Thymus (tissue), 11 donors: ENCODE data around the gene SPSB1. TPM values are rescaled to one million over a fixed set of nuclear protein-coding genes. Genes with fewer than 3 reads are reported as not detected.
A peak's percentile ranks its signal among the peaks of the same experiment; 100 is the strongest.

Experiments used
- DNase-seq, 9 donors: peaks; one replicate each; pipeline ENCODE4 v3.0.0-alpha.2; 2013; ENCODE audit warnings: low spot score in 9 of 9, low read depth in 6 of 9, missing footprints in 1 of 9
- H3K27ac ChIP-seq, 2 donors: one replicate each; pipeline ENCODE4 v1.5.1; 2013; ENCODE audit warnings: control low read depth in 1 of 2, low read depth in 1 of 2, low read length in 1 of 2, mild to moderate bottlenecking in 1 of 2, moderate library complexity in 1 of 2
- H3K27me3 ChIP-seq, 2 donors: one replicate each; pipeline ENCODE4 v1.5.1; 2013; ENCODE audit warnings: low read length in 1 of 2; ENCODE audit not compliant: control insufficient read depth in 2 of 2, insufficient read depth in 1 of 2
- H3K36me3 ChIP-seq, 2 donors: one replicate each; pipeline ENCODE4 v1.5.1; 2013; ENCODE audit warnings: low read length in 1 of 2, mild to moderate bottlenecking in 1 of 2, moderate library complexity in 1 of 2; ENCODE audit not compliant: control insufficient read depth in 2 of 2, insufficient read depth in 2 of 2
- H3K4me1 ChIP-seq, 2 donors: one replicate each; pipeline ENCODE4 v1.5.1; 2013; ENCODE audit warnings: low read length in 2 of 2; ENCODE audit not compliant: control insufficient read depth in 2 of 2, insufficient read depth in 2 of 2
- H3K4me3 ChIP-seq, 2 donors: one replicate each; pipeline ENCODE4 v1.5.1; 2013; ENCODE audit warnings: low read length in 2 of 2, control low read depth in 1 of 2, mild to moderate bottlenecking in 1 of 2
- H3K9me3 ChIP-seq, 2 donors: one replicate each; pipeline ENCODE4 v1.5.1; 2013; ENCODE audit warnings: low read length in 1 of 2, mild to moderate bottlenecking in 1 of 2; ENCODE audit not compliant: control insufficient read depth in 2 of 2, insufficient read depth in 1 of 2
- WGBS: extraction: QIAGEN DNeasy Blood & Tissue Kit; methylation state at CpG from one replicate; pipeline ENCODE4 v1.1.7; 2013; 5-methylcytosine and 5-hydroxymethylcytosine counted together
- polyA plus RNA-seq: library from polyadenylated mRNA; stranded (reverse); fragments of 200-250 nt; gene quantifications from one replicate; pipeline ENCODE4 v1.2.3, GENCODE V29; 2013
- total RNA-seq: library from RNA; stranded (reverse); fragments of 120-200 nt; gene quantifications from one replicate; pipeline ENCODE4 v1.2.4, GENCODE V29; 2013
- donor health status: healthy.

The SPSB1 gene
- total and polyA plus RNA-seq, 2 donors: 12.8 to 12.9 TPM

GRCh38 chr1:9413877-9414213, 121.2 kb downstream of the SPSB1 start:
- H3K36me3 ChIP-seq: no peaks in the 10 kb centered on the region
- H3K27me3 ChIP-seq: no peaks in the 10 kb centered on the region
- H3K9me3 ChIP-seq: peaks cover 0 to 9% of the 10 kb centered on the region in 2 donors
- H3K27ac ChIP-seq: peak overlapping the region; percentile 53 to 79
- 64% methylated on average over 4 of the region's 4 CpGs for WGBS
- H3K4me1 ChIP-seq: peaks cover 36 to 62% of the 10 kb centered on the region in 2 donors
- H3K4me3 ChIP-seq: no peak overlapping the region
- no peak for DNase-seq

GRCh38 chr1:9416506-9416905, 123.8 kb downstream of the SPSB1 start:
- Histone ChIP-seq H3K4me1 (peaks cover 57 to 87% of the 10 kb centered on the region in 2 donors), H3K4me3 (peak overlapping the region in 1 of 2 donors; percentile 16), H3K9me3 (peaks cover 0 to 12% of the 10 kb centered on the region in 2 donors), H3K27me3 (no peaks in the 10 kb centered on the region), H3K27ac (no peak overlapping the region), H3K36me3 (no peaks in the 10 kb centered on the region)
- DNase-seq: no peak
- whole genome bisulfite sequencing: 94% methylated on average over 9 of the region's 9 CpGs

- WGBS: 98% methylated on average over 18 of the region's 18 CpGs
- peaks cover 54 to 86% of the 10 kb centered on the region in 2 donors for H3K4me1 ChIP-seq
- no peak for DNase-seq
- peak overlapping the region in 1 of 2 donors; percentile 16 for H3K4me3 ChIP-seq
- peaks cover 0 to 13% of the 10 kb centered on the region in 2 donors for H3K9me3 ChIP-seq
- no peaks in the 10 kb centered on the region for H3K36me3 ChIP-seq
- no peaks in the 10 kb centered on the region for H3K27me3 ChIP-seq
- no peak overlapping the region for H3K27ac ChIP-seq
Measured at GRCh38 chr1:9416918-9417500, 124.3 kb downstream of the SPSB1 start.

GRCh38 chr1:9417695-9418094, 125.0 kb downstream of the SPSB1 start:
- DNase-seq: peak in 3 of 9 donors; percentile 56 to 83 (median 60)
- Histone ChIP-seq H3K36me3 (no peaks in the 10 kb centered on the region), H3K9me3 (peaks cover 0 to 14% of the 10 kb centered on the region in 2 donors), H3K4me3 (peak overlapping the region in 1 of 2 donors; percentile 16), H3K27me3 (peaks cover 0 to 3% of the 10 kb centered on the region in 2 donors), H3K4me1 (peaks cover 52 to 87% of the 10 kb centered on the region in 2 donors), H3K27ac (peak overlapping the region in 1 of 2 donors; percentile 53)
- 5% methylated on average over 9 of the region's 9 CpGs for WGBS

GRCh38 chr1:9418851-9419250, 126.2 kb downstream of the SPSB1 start:
- no peak overlapping the region for H3K4me3 ChIP-seq
- H3K27ac ChIP-seq: no peak overlapping the region
- WGBS: 77% methylated on average over 7 of the region's 7 CpGs
- no peaks in the 10 kb centered on the region for H3K36me3 ChIP-seq
- DNase-seq: no peak
- peaks cover 0 to 7% of the 10 kb centered on the region in 2 donors for H3K27me3 ChIP-seq
- peaks cover 43 to 87% of the 10 kb centered on the region in 2 donors for H3K4me1 ChIP-seq
- peaks cover 0 to 17% of the 10 kb centered on the region in 2 donors for H3K9me3 ChIP-seq

Other genes with a start within 250 kb of the SPSB1 start
- gene SLC2A5, start 223.3 kb upstream of the SPSB1 start, total RNA-seq: 1.5 TPM
- 6.8 TPM for gene SLC2A5, start 223.3 kb upstream of the SPSB1 start, polyA plus RNA-seq
- 4.3 TPM for gene GPR157, start 163.8 kb upstream of the SPSB1 start, total RNA-seq
- 5.8 TPM for gene GPR157, start 163.8 kb upstream of the SPSB1 start, polyA plus RNA-seq
- 8.8 TPM for gene H6PD, start 58.1 kb upstream of the SPSB1 start, total RNA-seq
- 18.6 TPM for gene H6PD, start 58.1 kb upstream of the SPSB1 start, polyA plus RNA-seq
- gene SLC25A33, start 246.6 kb downstream of the SPSB1 start, total RNA-seq: 4.6 TPM
- 5.8 TPM for gene SLC25A33, start 246.6 kb downstream of the SPSB1 start, polyA plus RNA-seq